ENCODE measurements around the gene PLEKHA7. TPM values are rescaled to one million over a fixed set of nuclear protein-coding genes. Genes with fewer than 3 reads are reported as not detected.

PLEKHA7 gene
- total and polyA plus RNA-seq, 2 of the 4 experiments (the other 2 are of a cell fraction) = 0.12 TPM; not detected in 1

- no peak overlapping the region for H3K4ac ChIP-seq (ENCODE audit: low read depth, low read length)
- CTCF ChIA-PET = no interaction called here
- H3K79me1 ChIP-seq (ENCODE audit: low read depth in 1 of 2, low read length in 2 of 2) = no peaks in the 10 kb centered on the region
- H4K8ac ChIP-seq (ENCODE audit: low read depth in 2 of 2, low read length in 2 of 2) = no peak overlapping the region
- dilution Hi-C loops (cut with HindIII; ENCODE audit: low sequenced_read_pairs, unreplicated experiment) = no loop called here
- H2AK5ac ChIP-seq (ENCODE audit: low read depth, low read length) = no peak overlapping the region
- H4K91ac ChIP-seq (ENCODE audit: insufficient read depth, low read depth, low read length) = no peak overlapping the region
- no peak overlapping the region for H3K27ac ChIP-seq (ENCODE audit: insufficient read depth, low read length)
- POLR2A ChIA-PET (ENCODE audit: unreplicated experiment) = no interaction called here
- H2AK9ac ChIP-seq (replicated peaks; ENCODE audit: low read depth, low read length, poor library complexity) = no peak overlapping the region
- no CpG with 5 or more reads among the region's 8 CpGs for WGBS, 2 experiments (ENCODE audit: extremely low coverage in 2 of 2, insufficient read length in 1 of 2)
- H3K18ac ChIP-seq (ENCODE audit: low read depth, low read length) = no peak overlapping the region
- H4K20me1 ChIP-seq (ENCODE audit: insufficient read depth, low read length) = no peaks in the 10 kb centered on the region
- H3K9me3 ChIP-seq (ENCODE audit: control insufficient read depth, insufficient read depth, low read length) = no peaks in the 10 kb centered on the region
- no peak for TF ChIP-seq CEBPB (IDR thresholded peaks at IDR 0.05; ENCODE audit: low read depth, low read length)
- TF ChIP-seq BHLHE40 (IDR thresholded peaks at IDR 0.05; ENCODE audit: low read depth, low read length) = no peak
- no peak for TF ChIP-seq FOS (IDR thresholded peaks at IDR 0.05; ENCODE audit: low read depth, low read length)
- no peak for TF ChIP-seq ELK1 (IDR thresholded peaks at IDR 0.05; ENCODE audit: borderline replicate concordance, low read depth, low read length)
- no peak for TF ChIP-seq POLR2A (IDR thresholded peaks at IDR 0.05; ENCODE audit: low read depth, low read length)
- no peak for TF ChIP-seq RFX5 (IDR thresholded peaks at IDR 0.05; ENCODE audit: low read depth, low read length)
- TF ChIP-seq SMC3 (IDR thresholded peaks at IDR 0.05; ENCODE audit: low read depth, low read length) = no peak
- no peak for TF ChIP-seq MXI1 (IDR thresholded peaks at IDR 0.05; ENCODE audit: borderline replicate concordance, low read depth, low read length)
- no peak for TF ChIP-seq MAZ (IDR thresholded peaks at IDR 0.05; ENCODE audit: borderline replicate concordance, low read depth, low read length)
- TF ChIP-seq CTCF (conservative IDR thresholded peaks at IDR 0.05; ENCODE audit: low read depth, low read length) = no peak
- TF ChIP-seq RAD21 (IDR thresholded peaks at IDR 0.05; ENCODE audit: low read length) = no peak
- TF ChIP-seq RCOR1 (IDR thresholded peaks at IDR 0.05; ENCODE audit: insufficient replicate concordance, low read length) = no peak
- no peak for TF ChIP-seq NFE2L2 (IDR thresholded peaks at IDR 0.05; ENCODE audit: low read depth, low read length)
- no peak overlapping the region for H2BK15ac ChIP-seq (ENCODE audit: low read depth, low read length)
- H2BK20ac ChIP-seq (ENCODE audit: low read depth, low read length) = no peak overlapping the region
- intact Hi-C loops (cut with micrococcal nuclease) = loop anchor here (10.0 kb wide), 1 partner anchor 54 kb away; no protein-coding TSS in a partner anchor
- H2BK120ac ChIP-seq (ENCODE audit: low read depth, low read length) = no peak overlapping the region
- no peak overlapping the region for H4K5ac ChIP-seq (ENCODE audit: low read depth, low read length)
- no peak overlapping the region for H2AFZ ChIP-seq (replicated peaks; ENCODE audit: low read length, poor library complexity)
- no peak overlapping the region for H3K56ac ChIP-seq (ENCODE audit: extremely low read depth, insufficient read depth, low read length)
- ATAC-seq (ENCODE audit: low read depth) (no peak), DNase-seq (no peak)
- peaks cover 49% of the 10 kb centered on the region for H3K27me3 ChIP-seq (ENCODE audit: control insufficient read depth, insufficient read depth, low read length)
- H3K9me1 ChIP-seq (ENCODE audit: insufficient read depth, low read length) = no peaks in the 10 kb centered on the region
- H3K23ac ChIP-seq (ENCODE audit: low read depth, low read length) = no peak overlapping the region
- no peak overlapping the region for H3K4me2 ChIP-seq (ENCODE audit: low read depth, low read length)
- no peak overlapping the region for H2BK5ac ChIP-seq (ENCODE audit: low read depth, low read length, poor library complexity, severe bottlenecking)
- H3K9ac ChIP-seq (ENCODE audit: low read depth, low read length) = no peak overlapping the region
- no TSS peak for BruUV-seq (replicated peaks)
- no peak overlapping the region for H3K4me3 ChIP-seq (ENCODE audit: insufficient read depth, low read depth, low read length)
- H3K4me1 ChIP-seq (ENCODE audit: control insufficient read depth, insufficient read depth, low read length) = no peaks in the 10 kb centered on the region
- no peak overlapping the region for H3K14ac ChIP-seq (replicated peaks; ENCODE audit: low read depth, low read length)
- in situ Hi-C loops (cut with MboI; ENCODE audit: low sequenced_read_pairs) = no loop called here
- no peaks in the 10 kb centered on the region for H3K36me3 ChIP-seq (ENCODE audit: control insufficient read depth, insufficient read depth, low read length)
These were observed 3.3 kb downstream of the PLEKHA7 start for GRCh38 chr11:17010851-17011420.
